ENCODE data around the gene MELK.
A peak's percentile ranks its signal among the peaks of the same experiment; 100 is the strongest.
"Not testable (repeated sequence)": the region's sequence is repeated elsewhere in the genome, so short reads cannot be mapped to it uniquely, and the experiment has no call there.

The MELK gene

DNA sequence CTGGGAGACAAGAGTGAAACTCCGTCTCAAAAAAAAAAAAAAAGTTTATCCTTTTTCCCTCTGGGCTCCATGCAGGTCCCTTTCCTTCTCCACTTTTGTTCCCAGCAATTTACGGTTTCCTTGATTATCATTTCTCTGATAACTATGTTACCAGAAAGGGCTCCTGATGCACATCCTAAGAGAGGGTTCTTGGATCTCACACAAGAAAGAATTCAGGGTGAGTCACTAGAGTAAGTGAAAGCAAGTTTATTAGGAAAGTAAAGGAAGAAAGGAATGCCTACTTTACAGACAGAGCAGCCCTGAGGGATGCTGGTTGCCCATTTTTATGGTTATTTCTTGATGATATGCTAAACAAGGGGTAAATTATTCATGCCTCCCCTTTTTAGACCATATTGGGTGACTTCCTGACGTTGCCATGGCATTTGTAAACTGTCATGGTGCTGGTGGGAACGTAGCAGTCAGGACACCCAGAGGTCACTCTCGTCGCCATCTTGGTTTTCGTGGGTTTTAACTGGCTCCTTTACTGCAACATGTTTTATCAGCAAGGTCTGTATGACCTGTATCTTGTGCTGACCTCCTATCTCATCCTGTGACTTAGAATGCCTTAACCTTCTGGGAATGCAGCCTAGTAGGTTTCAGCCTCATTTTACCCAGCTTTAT is 13.5 kb upstream of the MELK start:
- H3K4me3 ChIP-seq (ENCODE audit: low read length), result no peak overlapping the region
- DNase-seq (ENCODE audit: low read depth), result no peak
- TF ChIP-seq, protein P1, sequence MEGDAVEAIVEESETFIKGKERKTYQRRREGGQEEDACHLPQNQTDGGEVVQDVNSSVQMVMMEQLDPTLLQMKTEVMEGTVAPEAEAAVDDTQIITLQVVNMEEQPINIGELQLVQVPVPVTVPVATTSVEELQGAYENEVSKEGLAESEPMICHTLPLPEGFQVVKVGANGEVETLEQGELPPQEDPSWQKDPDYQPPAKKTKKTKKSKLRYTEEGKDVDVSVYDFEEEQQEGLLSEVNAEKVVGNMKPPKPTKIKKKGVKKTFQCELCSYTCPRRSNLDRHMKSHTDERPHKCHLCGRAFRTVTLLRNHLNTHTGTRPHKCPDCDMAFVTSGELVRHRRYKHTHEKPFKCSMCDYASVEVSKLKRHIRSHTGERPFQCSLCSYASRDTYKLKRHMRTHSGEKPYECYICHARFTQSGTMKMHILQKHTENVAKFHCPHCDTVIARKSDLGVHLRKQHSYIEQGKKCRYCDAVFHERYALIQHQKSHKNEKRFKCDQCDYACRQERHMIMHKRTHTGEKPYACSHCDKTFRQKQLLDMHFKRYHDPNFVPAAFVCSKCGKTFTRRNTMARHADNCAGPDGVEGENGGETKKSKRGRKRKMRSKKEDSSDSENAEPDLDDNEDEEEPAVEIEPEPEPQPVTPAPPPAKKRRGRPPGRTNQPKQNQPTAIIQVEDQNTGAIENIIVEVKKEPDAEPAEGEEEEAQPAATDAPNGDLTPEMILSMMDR (conservative IDR thresholded peaks at IDR 0.05; ENCODE audit: low read depth, low read length), result no peak

DNA sequence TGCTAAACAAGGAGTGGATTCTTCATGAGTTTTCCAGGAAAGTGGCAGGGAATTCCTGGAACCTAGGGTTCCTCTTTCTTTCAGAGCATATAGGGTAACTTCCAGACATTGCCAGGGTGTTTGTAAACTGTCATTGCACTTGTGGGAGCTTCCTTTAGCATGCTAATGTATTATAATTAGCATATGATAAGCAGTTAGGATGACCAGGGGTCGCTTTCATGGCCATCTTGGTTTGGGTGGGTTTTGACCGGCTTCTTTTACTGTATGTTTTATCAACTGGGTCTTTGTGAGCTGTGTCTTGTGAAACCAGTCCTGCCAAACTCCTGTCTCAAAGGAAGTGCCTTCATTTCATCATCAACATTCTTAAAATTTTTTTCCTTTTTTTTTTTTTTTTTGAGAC is 11.9 kb upstream of the MELK start:
- TF ChIP-seq, protein P1 (conservative IDR thresholded peaks at IDR 0.05; ENCODE audit: low read depth, low read length), result no peak
- H3K4me3 ChIP-seq (ENCODE audit: low read length), result no peak overlapping the region
- DNase-seq (ENCODE audit: low read depth), result no peak

DNA sequence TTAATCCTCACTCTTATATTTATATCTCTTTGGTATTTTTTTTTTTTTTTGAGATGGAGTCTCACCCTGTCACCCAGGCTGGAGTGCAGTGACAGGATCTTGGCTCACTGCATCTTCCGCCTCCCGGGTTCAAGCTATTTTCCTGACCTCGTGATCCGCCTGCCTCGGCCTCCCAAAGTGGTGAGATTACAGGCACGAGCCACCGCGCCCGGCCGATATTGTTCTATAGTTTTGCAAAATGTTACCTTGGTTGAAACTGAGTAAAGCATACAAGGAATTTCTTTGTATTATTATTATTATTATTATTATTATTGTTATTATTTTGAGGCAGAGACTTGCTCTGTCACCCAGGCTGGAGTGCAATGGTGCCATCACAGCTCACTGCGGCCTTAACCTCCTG is 9.9 kb upstream of the MELK start:
- not testable (repeated sequence) for H3K4me3 ChIP-seq (ENCODE audit: low read length); DNase-seq (ENCODE audit: low read depth)

DNA sequence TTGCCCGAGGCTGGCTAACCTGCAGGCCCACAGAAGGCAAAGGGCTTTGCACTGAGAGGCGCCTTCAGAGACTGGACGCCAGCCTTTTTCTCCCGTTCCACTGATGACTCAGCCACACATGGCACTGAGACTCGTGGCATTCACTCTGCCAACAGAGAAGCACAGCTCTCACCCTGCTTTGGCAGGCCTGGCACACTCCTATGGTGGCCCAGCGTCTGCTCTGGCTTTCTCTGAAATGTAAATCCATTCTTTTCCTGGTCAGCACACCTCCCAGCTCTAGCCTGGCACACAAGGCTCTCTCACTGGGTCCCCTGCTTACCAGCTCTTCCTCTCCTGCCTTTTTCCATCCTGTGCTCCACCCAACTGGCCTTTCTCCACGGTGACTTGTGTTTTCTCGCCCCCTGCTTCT is 5.9 kb upstream of the MELK start:
- peak; percentile 87 for DNase-seq (ENCODE audit: low read depth)
- H3K4me3 ChIP-seq (ENCODE audit: low read length), result no peak overlapping the region
- TF ChIP-seq, protein P1 (conservative IDR thresholded peaks at IDR 0.05; ENCODE audit: low read depth, low read length), result no peak

DNA sequence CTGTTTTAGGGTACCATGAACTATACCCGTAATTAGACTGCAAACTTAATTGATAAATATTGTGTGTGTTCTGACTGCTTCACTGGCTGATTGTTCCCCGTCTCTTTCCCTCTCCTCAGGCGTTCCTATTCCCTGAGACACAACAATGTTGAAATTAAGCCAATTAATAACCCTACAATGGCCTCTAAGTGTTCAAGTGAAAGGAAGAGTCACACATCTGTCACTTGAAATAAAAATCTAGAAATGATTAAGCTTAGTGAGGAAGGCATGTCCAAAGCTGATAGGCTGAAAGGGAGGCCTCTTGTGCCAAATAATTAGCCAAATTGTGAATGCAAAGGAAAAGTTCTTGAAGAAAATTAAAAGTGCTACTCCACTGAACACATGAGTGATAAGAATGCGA is 4.0 kb upstream of the MELK start:
- not testable (repeated sequence) for DNase-seq (ENCODE audit: low read depth); H3K4me3 ChIP-seq (ENCODE audit: low read length)

DNA sequence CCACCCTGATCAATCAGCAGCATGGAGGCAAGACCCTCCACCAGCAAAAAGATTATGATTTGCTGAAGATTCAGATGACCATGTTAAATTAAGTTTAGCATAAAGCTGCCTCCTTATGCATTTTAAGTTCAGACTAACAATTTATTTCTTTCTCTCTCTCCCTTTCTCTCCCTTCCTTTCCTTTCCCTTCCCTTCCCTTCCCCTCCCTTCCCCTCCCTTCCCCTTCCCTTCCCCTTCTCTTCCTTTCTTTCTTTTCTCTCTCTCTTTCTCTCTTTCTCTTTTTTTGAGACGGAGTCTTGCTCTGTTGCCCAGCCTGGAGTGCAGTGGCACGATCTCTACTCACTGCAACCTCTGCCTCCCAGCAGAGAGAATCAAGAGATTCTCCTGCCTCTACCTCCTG is 1.4 kb upstream of the MELK start:
- TF ChIP-seq, protein P1 (conservative IDR thresholded peaks at IDR 0.05; ENCODE audit: low read depth, low read length), result no peak
- DNase-seq (ENCODE audit: low read depth), result no peak
- H3K4me3 ChIP-seq (ENCODE audit: low read length), result no peak overlapping the region

DNA sequence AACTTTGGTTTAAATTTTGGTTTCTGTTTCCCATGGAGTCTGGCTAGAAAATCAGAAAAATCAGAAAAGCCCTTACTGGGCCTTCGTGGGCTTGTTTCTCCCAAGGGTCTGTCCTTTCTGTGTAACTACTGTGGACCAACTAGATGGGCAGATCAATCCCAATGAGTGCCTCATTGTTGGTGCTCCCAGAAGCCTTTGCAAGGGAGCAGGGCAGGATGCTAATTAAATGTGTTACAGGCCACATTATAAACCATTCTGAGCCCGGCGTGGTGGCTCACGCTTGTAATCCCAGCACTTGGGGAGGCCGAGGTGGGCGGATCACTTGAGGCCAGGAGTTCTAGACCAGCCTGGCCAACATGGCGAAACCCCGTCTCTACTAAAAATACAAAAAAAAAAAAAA is 1.4 kb downstream of the MELK start:
- DNase-seq (ENCODE audit: low read depth), result not testable (repeated sequence)
- peak overlapping the region; percentile 96 for H3K4me3 ChIP-seq (ENCODE audit: low read length)

DNA sequence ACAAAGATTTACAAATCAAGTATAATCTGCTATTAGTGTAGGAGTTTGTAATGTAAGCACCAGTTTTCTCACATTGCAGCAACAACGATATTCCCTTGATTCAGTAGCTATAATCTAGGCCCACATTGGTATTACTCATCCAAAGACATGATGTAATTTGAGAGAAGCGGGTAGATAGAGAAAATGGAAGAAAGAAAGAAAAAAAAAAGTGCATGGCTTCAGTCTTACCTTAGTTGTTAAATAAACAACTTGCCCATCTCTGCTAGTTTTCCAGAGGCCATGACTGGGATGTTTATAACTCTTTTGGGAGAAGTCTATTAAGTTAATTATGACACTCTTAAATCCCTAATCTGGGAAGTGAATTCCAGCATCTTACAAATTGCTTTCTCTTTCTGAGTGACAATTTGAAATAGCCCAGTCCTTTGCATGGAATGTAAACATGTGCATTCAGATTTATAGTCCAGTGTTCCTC is 2.8 kb downstream of the MELK start:
- no peak overlapping the region for H3K4me3 ChIP-seq (ENCODE audit: low read length)
- no peak for DNase-seq (ENCODE audit: low read depth)
- TF ChIP-seq, protein P1 (conservative IDR thresholded peaks at IDR 0.05; ENCODE audit: low read depth, low read length), result no peak

DNA sequence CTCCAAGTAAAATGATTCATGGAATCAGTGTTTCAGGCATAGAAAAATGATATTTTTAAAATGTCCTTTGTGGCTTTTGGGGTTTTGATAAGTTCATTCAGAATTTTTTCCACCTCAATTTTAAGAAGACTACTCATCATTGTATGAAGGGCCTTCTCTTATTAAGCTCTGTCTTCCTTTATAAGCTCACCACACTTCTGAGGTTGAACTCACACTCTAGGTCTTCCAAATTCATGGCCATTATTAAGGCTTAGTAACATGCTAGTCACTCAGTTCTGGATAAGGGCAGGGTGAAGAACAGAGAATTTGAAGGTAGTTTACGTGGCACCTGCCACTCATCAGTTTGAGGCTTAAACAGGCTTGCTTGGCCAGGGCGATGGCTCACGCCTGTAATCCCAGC is 4.2 kb downstream of the MELK start:
- DNase-seq (ENCODE audit: low read depth), result no peak
- TF ChIP-seq, protein P1 (conservative IDR thresholded peaks at IDR 0.05; ENCODE audit: low read depth, low read length), result no peak
- no peak overlapping the region for H3K4me3 ChIP-seq (ENCODE audit: low read length)
